Endothelial cell of umbilical vein (primary cell): ENCODE results near the gene TKT. TPM values are rescaled to one million over a fixed set of nuclear protein-coding genes. Genes with fewer than 3 reads are reported as not detected.

ENCODE experiments used
- BruUV-seq: library from RNA; stranded (reverse); fragments of 400-500 nt; replicated peaks from 2 replicates; lab custom pipeline; 2021; lab: Mats Ljungman, UMichigan
- CTCF ChIA-PET: fragments of 300-600, 350-600 bp; sonication (Branson Sonifier 250); formaldehyde crosslinking; loops from one replicate; lab custom pipeline; 2021; ENCODE audit warnings: antibody characterized with exemption, inconsistent platforms; lab: Charles Lee
- POLR2A ChIA-PET: fragments of 300-600, 350-600 bp; sonication (Branson Sonifier 250); formaldehyde crosslinking; loops from one replicate; lab custom pipeline; 2021; ENCODE audit warnings: antibody characterized with exemption, inconsistent platforms; lab: Charles Lee
- DNase-seq: peaks from one replicate; pipeline ENCODE4 v3.0.0-alpha.2; 2011; ENCODE audit warnings: low read depth, low spot score
- FAIRE-seq: peaks from 2 replicates; lab custom pipeline; 2011; peaks lifted over from hg19 to GRCh38; lab: Jason Lieb, UNC
- H2AFZ ChIP-seq: 2 replicates; pipeline ENCODE4 v1.6.0; 2012; ENCODE audit warnings: low read depth, low read length, control low read depth, inconsistent platforms
- H3K27ac ChIP-seq: 2 replicates; pipeline ENCODE4 v1.5.1; 2011; ENCODE audit warnings: low read depth, mild to moderate bottlenecking, control low read depth, low read length, moderate library complexity; ENCODE audit not compliant: insufficient read depth
- H3K27me3 ChIP-seq, 2 experiments: 2 replicates each; pipeline versions ENCODE4 v1.6.0 to v1.6.1; 2011; ENCODE audit warnings: low read length in 2 of 2, mixed read lengths in 1 of 2; ENCODE audit not compliant: control insufficient read depth in 2 of 2, insufficient read depth in 2 of 2
- H3K36me3 ChIP-seq, 2 experiments: 2 replicates in 1 of 2; 3 replicates in 1 of 2; pipeline ENCODE4 v1.5.1; 2011; ENCODE audit warnings: low read length in 2 of 2, mild to moderate bottlenecking in 1 of 2, moderate library complexity in 1 of 2; ENCODE audit not compliant: control insufficient read depth in 2 of 2, insufficient read depth in 2 of 2; ENCODE audit errors: extremely low read depth in 1 of 2
- H3K4me1 ChIP-seq: 3 replicates; pipeline ENCODE4 v1.5.1; 2011; ENCODE audit warnings: mild to moderate bottlenecking, low read length; ENCODE audit not compliant: control insufficient read depth, insufficient read depth; ENCODE audit errors: extremely low read depth
- H3K4me2 ChIP-seq: 2 replicates; pipeline ENCODE4 v1.6.1; 2011; ENCODE audit warnings: low read length, control low read depth, mixed read lengths; ENCODE audit not compliant: insufficient read depth
- H3K4me3 ChIP-seq, 3 experiments: fragments of 200-600 bp in 1 of 3; sonication (generic), shearing (Covaris generic) in 1 of 3; replicated peaks in 1 of 3; 2 replicates each; pipeline ENCODE4 v1.5.1; 2011 to 2016; ENCODE audit warnings: control low read depth in 3 of 3, low read length in 3 of 3, mild to moderate bottlenecking in 2 of 3, inconsistent platforms in 1 of 3, low read depth in 1 of 3, moderate library complexity in 1 of 3; ENCODE audit not compliant: insufficient read depth in 1 of 3
- H3K79me2 ChIP-seq: 2 replicates; pipeline ENCODE4 v1.6.0; 2012; ENCODE audit warnings: low read length, inconsistent platforms; ENCODE audit not compliant: control insufficient read depth, insufficient read depth
- H3K9ac ChIP-seq: replicated peaks from 2 replicates; pipeline ENCODE3; 2011; ENCODE audit warnings: low read length, control low read depth; ENCODE audit not compliant: insufficient read depth; ENCODE audit errors: extremely low read depth
- H3K9me1 ChIP-seq: replicated peaks from 3 replicates; pipeline ENCODE4 v1.6.0; 2011; ENCODE audit warnings: mild to moderate bottlenecking, low read length; ENCODE audit not compliant: control insufficient read depth, insufficient read depth; ENCODE audit errors: extremely low read depth
- H3K9me3 ChIP-seq: replicated peaks from 2 replicates; pipeline ENCODE4 v1.5.1; 2012; ENCODE audit warnings: low read length, inconsistent platforms; ENCODE audit not compliant: control insufficient read depth, insufficient read depth
- H4K20me1 ChIP-seq: replicated peaks from 2 replicates; pipeline ENCODE3; 2011; ENCODE audit warnings: mild to moderate bottlenecking, low read length; ENCODE audit not compliant: control insufficient read depth, insufficient read depth; ENCODE audit errors: extremely low read depth
- EZH2 ChIP-seq: IDR thresholded peaks from 2 replicates; pipeline ENCODE4 v1.6.1; 2012; ENCODE audit warnings: borderline replicate concordance, low read depth, mild to moderate bottlenecking, moderate library complexity, low read length, inconsistent platforms; ENCODE audit not compliant: severe bottlenecking
- FOS ChIP-seq: IDR thresholded peaks from 2 replicates; pipeline ENCODE4 v1.6.1; 2011; ENCODE audit warnings: mild to moderate bottlenecking, low read length, moderate library complexity, borderline replicate concordance; ENCODE audit not compliant: insufficient read depth
- GATA2 ChIP-seq: IDR thresholded peaks from 2 replicates; pipeline ENCODE4 v1.7.0; 2011; ENCODE audit warnings: low read depth, mild to moderate bottlenecking, moderate library complexity, mixed read lengths, low read length; ENCODE audit not compliant: insufficient read length, insufficient read depth
- JUN ChIP-seq: IDR thresholded peaks from 2 replicates; pipeline ENCODE4 v1.6.1; 2011; ENCODE audit warnings: borderline replicate concordance, low read depth; ENCODE audit not compliant: insufficient read length, insufficient read depth
- POLR2A ChIP-seq: IDR thresholded peaks from 2 replicates; pipeline ENCODE4 v1.6.1; 2012; ENCODE audit warnings: low read depth, mild to moderate bottlenecking, control low read depth, low read length
- POLR2AphosphoS5 ChIP-seq: IDR thresholded peaks from 2 replicates; pipeline ENCODE4 v1.6.1; 2012; ENCODE audit warnings: low read depth, mild to moderate bottlenecking, control low read depth, low read length, moderate library complexity; ENCODE audit not compliant: insufficient read depth
- dilution Hi-C: fragments of 300-500 bp; cut with MboI; formaldehyde crosslinking; loops from one replicate; pipeline ENCODE4 v1.15.0; 2019; ENCODE audit warnings: low sequenced_read_pairs; ENCODE audit not compliant: extremely low pct_ligation_motif_present
- intact Hi-C: fragments of 100-400 bp; cut with micrococcal nuclease; formaldehyde crosslinking; loops from one replicate; pipeline ENCODE4 v1.10.0; 2022
- polyA plus RNA-seq, 4 experiments: library from polyadenylated mRNA; depleted of rRNA in 3 of 4; stranded (reverse) in 3 of 4; unstranded in 1 of 4; fragments of >200 nt; gene quantifications; 2 replicates each; pipeline versions ENCODE4 v1.2.1 to v1.2.3, GENCODE V29; 2011 to 2012; ENCODE audit warnings: missing spikeins in 1 of 4
- total RNA-seq: library from RNA; stranded (reverse); gene quantifications from 2 replicates; pipeline ENCODE4 v1.2.3, GENCODE V29; 2021
- TF ChIP-seq, protein P1 (sequence below): IDR thresholded peaks from 2 replicates; pipeline ENCODE4 v1.6.1; 2011; ENCODE audit not compliant: insufficient read depth, insufficient read length
- TF ChIP-seq, protein P2 (sequence below), 2 donors: IDR thresholded peaks; 1 replicate in 1 of 2; 2 replicates in 1 of 2; pipeline ENCODE4 v1.5.1; 2011; ENCODE audit warnings: low read length in 2 of 2, mild to moderate bottlenecking in 2 of 2, moderate library complexity in 2 of 2, control low read depth in 1 of 2, inconsistent platforms in 1 of 2, low read depth in 1 of 2; ENCODE audit not compliant: insufficient read depth in 1 of 2; ENCODE audit errors: extremely low read depth in 1 of 2

Gene TKT
- total and polyA plus RNA-seq, 2 donors (not counting 3 experiments of a cell fraction or from before 2014, with no cell fraction given): 287 to 586 TPM

DNA sequence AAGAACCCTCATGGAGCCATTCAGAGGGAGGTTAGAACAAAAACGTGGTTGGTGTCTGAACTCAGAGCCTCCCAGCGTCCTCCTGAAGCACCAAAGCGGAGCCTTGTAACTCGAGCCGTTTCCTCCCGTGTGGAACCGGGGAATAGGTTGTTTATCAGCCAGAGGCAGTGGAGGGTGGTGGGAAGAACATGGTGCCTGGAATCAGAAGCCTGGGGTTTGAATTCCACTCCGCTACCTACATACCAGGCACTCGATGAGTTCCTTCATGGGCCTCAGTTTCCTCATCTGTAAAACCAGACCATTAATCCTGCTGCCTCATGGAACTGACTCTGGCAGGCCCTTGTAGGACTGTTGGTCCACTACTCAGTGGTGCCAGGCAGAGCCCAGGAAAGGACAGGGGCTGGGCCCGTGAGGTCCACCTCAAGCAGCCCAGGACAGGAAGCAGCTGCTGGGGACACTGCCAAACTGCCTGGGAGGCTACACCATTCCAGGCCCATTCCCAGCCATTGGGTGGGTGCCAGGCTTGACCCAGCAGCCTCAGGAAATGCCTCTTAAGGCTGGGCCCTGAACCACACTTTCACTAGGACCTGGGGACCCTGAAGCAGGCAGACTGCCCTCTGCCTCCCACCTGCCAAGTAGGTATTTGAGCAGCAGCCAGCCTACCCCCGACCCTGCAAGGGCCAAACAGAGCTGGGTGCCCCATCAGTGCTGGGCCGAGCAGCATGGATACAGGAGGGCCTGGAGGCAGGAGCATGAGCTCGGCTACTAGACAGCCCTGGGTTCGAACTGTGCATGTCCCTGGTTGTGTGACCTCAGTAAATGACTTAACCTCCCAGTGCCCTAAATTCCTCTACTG is 61.4 kb downstream of the TKT start:
- no peaks in the 10 kb centered on the region for H3K36me3 ChIP-seq
- no peaks in the 10 kb centered on the region for H3K27me3 ChIP-seq
- H2AFZ ChIP-seq: no peak overlapping the region
- no peaks in the 10 kb centered on the region for H3K79me2 ChIP-seq
- no peak overlapping the region for H3K4me3 ChIP-seq
- H3K4me2 ChIP-seq: no peak overlapping the region
- DNase-seq (peak; percentile 39), FAIRE-seq (peak; percentile 69)
- CTCF ChIA-PET: interaction anchor here (0.9 to 8.2 kb wide), 9 partner anchors 10 to 85 kb away, joined by 3 to 199 read pairs (median 17); partner anchors contain the start of gene PRKCD
- H3K9me1 ChIP-seq: no peaks in the 10 kb centered on the region
- POLR2A ChIA-PET: no interaction called here
- no peaks in the 10 kb centered on the region for H3K9me3 ChIP-seq
- no TSS peak for BruUV-seq
- no peaks in the 10 kb centered on the region for H4K20me1 ChIP-seq
- TF ChIP-seq GATA2 (no peak), POLR2AphosphoS5 (peak; percentile 24)
- H3K9ac ChIP-seq: no peak overlapping the region
- dilution Hi-C loops (no loop called here), intact Hi-C loops (loop anchor here (2.0 kb wide), 1 partner anchor 34 kb away; the partner anchor contains the start of gene PRKCD)
- no peak overlapping the region for H3K27ac ChIP-seq
- H3K4me1 ChIP-seq: peaks cover 11% of the 10 kb centered on the region

DNA sequence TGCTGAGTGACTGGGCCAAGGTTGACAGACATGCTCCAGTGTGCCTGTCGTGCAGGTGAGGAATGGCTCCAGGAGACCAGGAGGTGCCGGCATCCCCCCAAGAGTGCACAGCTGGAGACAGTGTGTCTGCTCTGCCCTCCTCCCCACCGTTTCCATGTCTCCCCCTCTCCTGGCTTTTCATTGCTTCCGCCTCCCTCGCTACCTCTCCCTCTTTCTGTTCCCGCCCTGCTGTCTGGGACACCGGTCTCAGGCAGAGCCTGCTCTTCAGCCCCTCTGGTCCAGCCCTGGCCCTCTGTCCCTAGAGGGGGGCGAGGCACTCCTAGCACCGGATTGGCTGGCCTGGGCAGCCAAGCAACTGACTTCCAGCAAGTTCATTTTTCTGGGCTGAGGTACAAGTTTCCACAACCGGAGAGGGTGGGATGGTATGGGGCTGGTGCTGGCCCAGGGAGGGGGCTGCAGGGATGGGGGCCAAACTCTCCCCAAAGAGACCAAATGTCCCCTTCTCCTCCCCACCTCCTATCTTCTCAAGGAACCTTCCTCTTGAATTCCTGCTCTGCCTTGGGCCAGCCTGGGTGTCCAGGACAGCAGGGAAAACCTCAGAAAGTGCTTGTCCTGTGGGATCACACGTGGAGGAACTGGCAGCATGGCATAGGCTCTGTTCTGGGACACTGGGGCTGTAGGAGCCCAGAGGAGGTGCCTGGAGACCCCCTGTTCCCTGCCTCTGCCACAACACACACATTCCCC is 62.2 kb downstream of the TKT start:
- no peaks in the 10 kb centered on the region for H3K27me3 ChIP-seq
- H3K9ac ChIP-seq: no peak overlapping the region
- no peaks in the 10 kb centered on the region for H4K20me1 ChIP-seq
- ChIA-PET POLR2A (no interaction called here), CTCF (interaction anchor here (1.6 to 8.2 kb wide), 4 partner anchors 59 to 79 kb away, joined by 8 to 199 read pairs (median 89); no protein-coding TSS in a partner anchor)
- H3K4me1 ChIP-seq: peaks cover 11% of the 10 kb centered on the region
- H3K27ac ChIP-seq: no peak overlapping the region
- FAIRE-seq: peak; percentile 4
- TF ChIP-seq POLR2AphosphoS5 (no peak), FOS (no peak), GATA2 (no peak), POLR2A (no peak), EZH2 (no peak), JUN (no peak)
- TF ChIP-seq, protein P1, sequence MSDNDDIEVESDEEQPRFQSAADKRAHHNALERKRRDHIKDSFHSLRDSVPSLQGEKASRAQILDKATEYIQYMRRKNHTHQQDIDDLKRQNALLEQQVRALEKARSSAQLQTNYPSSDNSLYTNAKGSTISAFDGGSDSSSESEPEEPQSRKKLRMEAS: no peak
- TF ChIP-seq, protein P2, sequence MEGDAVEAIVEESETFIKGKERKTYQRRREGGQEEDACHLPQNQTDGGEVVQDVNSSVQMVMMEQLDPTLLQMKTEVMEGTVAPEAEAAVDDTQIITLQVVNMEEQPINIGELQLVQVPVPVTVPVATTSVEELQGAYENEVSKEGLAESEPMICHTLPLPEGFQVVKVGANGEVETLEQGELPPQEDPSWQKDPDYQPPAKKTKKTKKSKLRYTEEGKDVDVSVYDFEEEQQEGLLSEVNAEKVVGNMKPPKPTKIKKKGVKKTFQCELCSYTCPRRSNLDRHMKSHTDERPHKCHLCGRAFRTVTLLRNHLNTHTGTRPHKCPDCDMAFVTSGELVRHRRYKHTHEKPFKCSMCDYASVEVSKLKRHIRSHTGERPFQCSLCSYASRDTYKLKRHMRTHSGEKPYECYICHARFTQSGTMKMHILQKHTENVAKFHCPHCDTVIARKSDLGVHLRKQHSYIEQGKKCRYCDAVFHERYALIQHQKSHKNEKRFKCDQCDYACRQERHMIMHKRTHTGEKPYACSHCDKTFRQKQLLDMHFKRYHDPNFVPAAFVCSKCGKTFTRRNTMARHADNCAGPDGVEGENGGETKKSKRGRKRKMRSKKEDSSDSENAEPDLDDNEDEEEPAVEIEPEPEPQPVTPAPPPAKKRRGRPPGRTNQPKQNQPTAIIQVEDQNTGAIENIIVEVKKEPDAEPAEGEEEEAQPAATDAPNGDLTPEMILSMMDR (IDR thresholded peaks at IDR 0.05; ENCODE audit: extremely low read depth in 1 of 2, insufficient read depth in 1 of 2, low read depth in 1 of 2, low read length in 2 of 2): no peak
- no peaks in the 10 kb centered on the region for H3K9me3 ChIP-seq
- no peak overlapping the region for H3K4me3 ChIP-seq
- no peak overlapping the region for H2AFZ ChIP-seq
- H3K36me3 ChIP-seq: peaks cover 0 to 3% of the 10 kb centered on the region in 2 experiments
- intact Hi-C loops (loop anchor here (2.0 kb wide), 1 partner anchor 33 kb away; the partner anchor contains the start of gene PRKCD), dilution Hi-C loops (no loop called here)
- no peaks in the 10 kb centered on the region for H3K9me1 ChIP-seq
- H3K4me2 ChIP-seq: no peak overlapping the region
- H3K79me2 ChIP-seq: no peaks in the 10 kb centered on the region
- BruUV-seq: no TSS peak
- DNase-seq: no peak
